ENCODE results near the gene EXOC6B.

The EXOC6B gene

GRCh38 chr2:72825257-72826155 is at the start of gene EXOC6B:
Gene EXOC6B, minus strand, starts transcription at chr2:72826033.
- TF ChIP-seq NFIC (IDR thresholded peaks at IDR 0.05) (no peak), YY1 (IDR thresholded peaks at IDR 0.05; ENCODE audit: low read depth) (peak; percentile 89), TAF1 (IDR thresholded peaks at IDR 0.05; ENCODE audit: low read depth) (peak; percentile 95), TCF12 (IDR thresholded peaks at IDR 0.05; ENCODE audit: low read depth) (no peak; the same call in none of the 2 replicates), FOXM1 (IDR thresholded peaks at IDR 0.05; ENCODE audit: borderline replicate concordance, low read depth) (no peak), CREB1 (IDR thresholded peaks at IDR 0.05; ENCODE audit: low read depth) (peak; percentile 93), CEBPB (IDR thresholded peaks at IDR 0.05) (peak; percentile 2; the same call in 1 of the 2 replicates), REST (IDR thresholded peaks at IDR 0.05; ENCODE audit: low read depth) (0 out of 2 replicates have a peak, but pooled peaks have one; percentile 26), ZBTB7A (IDR thresholded peaks at IDR 0.05; ENCODE audit: low read depth) (peak; percentile 89)
- TF ChIP-seq, protein P1, sequence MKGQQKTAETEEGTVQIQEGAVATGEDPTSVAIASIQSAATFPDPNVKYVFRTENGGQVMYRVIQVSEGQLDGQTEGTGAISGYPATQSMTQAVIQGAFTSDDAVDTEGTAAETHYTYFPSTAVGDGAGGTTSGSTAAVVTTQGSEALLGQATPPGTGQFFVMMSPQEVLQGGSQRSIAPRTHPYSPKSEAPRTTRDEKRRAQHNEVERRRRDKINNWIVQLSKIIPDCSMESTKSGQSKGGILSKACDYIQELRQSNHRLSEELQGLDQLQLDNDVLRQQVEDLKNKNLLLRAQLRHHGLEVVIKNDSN (IDR thresholded peaks at IDR 0.05) = 0 out of 2 replicates have a peak, but pooled peaks have one; percentile 21

GRCh38 chr2:72871880-72872279 is 46.0 kb upstream of the EXOC6B start:
- TF ChIP-seq NFIC (IDR thresholded peaks at IDR 0.05) = no peak
- no peak for TF ChIP-seq YY1 (IDR thresholded peaks at IDR 0.05; ENCODE audit: low read depth)
- TF ChIP-seq CEBPB (IDR thresholded peaks at IDR 0.05) = no peak
- TF ChIP-seq, protein P1 (IDR thresholded peaks at IDR 0.05) = no peak
- no peak for TF ChIP-seq TAF1 (IDR thresholded peaks at IDR 0.05; ENCODE audit: low read depth)
- no peak for TF ChIP-seq CREB1 (IDR thresholded peaks at IDR 0.05; ENCODE audit: low read depth)
- TF ChIP-seq FOXM1 (IDR thresholded peaks at IDR 0.05; ENCODE audit: borderline replicate concordance, low read depth) = no peak
- no peak for TF ChIP-seq TCF12 (IDR thresholded peaks at IDR 0.05; ENCODE audit: low read depth)
- no peak for TF ChIP-seq ZBTB7A (IDR thresholded peaks at IDR 0.05; ENCODE audit: low read depth)
- TF ChIP-seq EP300 (IDR thresholded peaks at IDR 0.05; ENCODE audit: borderline replicate concordance) = no peak
- TF ChIP-seq, protein P2, sequence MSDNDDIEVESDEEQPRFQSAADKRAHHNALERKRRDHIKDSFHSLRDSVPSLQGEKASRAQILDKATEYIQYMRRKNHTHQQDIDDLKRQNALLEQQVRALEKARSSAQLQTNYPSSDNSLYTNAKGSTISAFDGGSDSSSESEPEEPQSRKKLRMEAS (IDR thresholded peaks at IDR 0.05) = no peak
- TF ChIP-seq TEAD4 (IDR thresholded peaks at IDR 0.05) = no peak
- TF ChIP-seq EGR1 (IDR thresholded peaks at IDR 0.05) = no peak
- no peak for TF ChIP-seq REST (IDR thresholded peaks at IDR 0.05; ENCODE audit: low read depth)
- no peak for TF ChIP-seq RAD21 (IDR thresholded peaks at IDR 0.05; ENCODE audit: low read depth)

GRCh38 chr2:72871060-72871459 is 45.2 kb upstream of the EXOC6B start:
- TF ChIP-seq EP300 (IDR thresholded peaks at IDR 0.05; ENCODE audit: borderline replicate concordance) (no peak), ZBTB7A (IDR thresholded peaks at IDR 0.05; ENCODE audit: low read depth) (no peak), TAF1 (IDR thresholded peaks at IDR 0.05; ENCODE audit: low read depth) (no peak)

GRCh38 chr2:72864500-72864899 is 38.7 kb upstream of the EXOC6B start:
- TF ChIP-seq CEBPB (IDR thresholded peaks at IDR 0.05) (no peak), CREB1 (IDR thresholded peaks at IDR 0.05; ENCODE audit: low read depth) (no peak), REST (IDR thresholded peaks at IDR 0.05; ENCODE audit: low read depth) (no peak), EP300 (IDR thresholded peaks at IDR 0.05; ENCODE audit: borderline replicate concordance) (no peak), TCF12 (IDR thresholded peaks at IDR 0.05; ENCODE audit: low read depth) (no peak), YY1 (IDR thresholded peaks at IDR 0.05; ENCODE audit: low read depth) (no peak), TAF1 (IDR thresholded peaks at IDR 0.05; ENCODE audit: low read depth) (no peak), FOXM1 (IDR thresholded peaks at IDR 0.05; ENCODE audit: borderline replicate concordance, low read depth) (no peak), NFIC (IDR thresholded peaks at IDR 0.05) (no peak), RAD21 (IDR thresholded peaks at IDR 0.05; ENCODE audit: low read depth) (no peak), TEAD4 (IDR thresholded peaks at IDR 0.05) (no peak), ZBTB7A (IDR thresholded peaks at IDR 0.05; ENCODE audit: low read depth) (no peak), EGR1 (IDR thresholded peaks at IDR 0.05) (no peak)
- TF ChIP-seq, protein P2 (IDR thresholded peaks at IDR 0.05) = no peak
- TF ChIP-seq, protein P1 (IDR thresholded peaks at IDR 0.05) = no peak
